ENCODE data around the gene ESPNL. TPM values are rescaled to one million over a fixed set of nuclear protein-coding genes. Genes with fewer than 3 reads are reported as not detected.

Gene ESPNL
- total and polyA plus RNA-seq, 9 of the 15 experiments (the other 6 are each of a cell fraction or from before 2014, with no cell fraction given) = 0.03 to 0.09 (median 0.05) TPM; not detected in 3

GRCh38 chr2:238113611-238114010, 13.5 kb downstream of the ESPNL start (continued):
- TF ChIP-seq MGA (IDR thresholded peaks at IDR 0.05) (no peak), FOSL1 (tag; conservative IDR thresholded peaks at IDR 0.05) (no peak), NCOA2 (IDR thresholded peaks at IDR 0.05; ENCODE audit: partially characterized antibody in 2 of 2) (no peak)
